H1 (cell line): Measurements from ENCODE around the gene RHOC. TPM values are rescaled to one million over a fixed set of nuclear protein-coding genes. Genes with fewer than 3 reads are reported as not detected.

Experiments used
- polyA plus RNA-seq, 7 experiments: library from polyadenylated mRNA; depleted of rRNA in 3 of 7; stranded (reverse) in 5 of 7; unstranded in 2 of 7; fragments of >200 nt in 5 of 7; fragments of 200-250 nt in 2 of 7; gene quantifications; 1 replicate in 5 of 7; 2 replicates in 1 of 7; 4 replicates in 1 of 7; pipeline versions ENCODE4 v1.2.1 to v1.2.3, GENCODE V29; 2011 to 2013; ENCODE audit warnings: missing spikeins in 2 of 7, mixed read lengths in 2 of 7
- total RNA-seq: library from RNA; stranded (reverse); fragmentation: NEBNext Ultra II Directional; extraction: Animal tissue kit (Norgen Biotek cat#: 25700); gene quantifications from 2 replicates; pipeline ENCODE4 v1.2.1, GENCODE V29; 2021

RHOC gene
- total and polyA plus RNA-seq, 2 of the 8 experiments (the other 6 are each of a cell fraction or from before 2014, with no cell fraction given): 53.6 to 97.5 TPM

Other genes starting within 250 kb of the RHOC start
- gene WNT2B, start 198.2 kb downstream of the RHOC start, total RNA-seq: 0.90 and 2.0 TPM in 2 replicates
- gene WNT2B, start 198.2 kb downstream of the RHOC start, polyA plus RNA-seq (2011; rRNA removed): 0.33 and 0.60 TPM in 2 replicates
- gene ST7L, start 88.0 kb downstream of the RHOC start, total RNA-seq: 16.2 and 18.1 TPM in 2 replicates
- 9.6 and 10.5 TPM in 2 replicates for gene ST7L, start 88.0 kb downstream of the RHOC start, polyA plus RNA-seq (2011; rRNA removed)
- gene CAPZA1, start 87.3 kb downstream of the RHOC start, total RNA-seq: 107 and 114 TPM in 2 replicates
- gene CAPZA1, start 87.3 kb downstream of the RHOC start, polyA plus RNA-seq (2011; rRNA removed): 23.3 and 48.9 TPM in 2 replicates
- gene MOV10, start 32.5 kb downstream of the RHOC start, total RNA-seq: 105 and 109 TPM in 2 replicates
- 57.3 and 83.7 TPM in 2 replicates for gene MOV10, start 32.5 kb downstream of the RHOC start, polyA plus RNA-seq (2011; rRNA removed)
- 17.5 and 19.4 TPM in 2 replicates for gene PPM1J, start 8.2 kb upstream of the RHOC start, total RNA-seq
- 31.6 and 45.4 TPM in 2 replicates for gene PPM1J, start 8.2 kb upstream of the RHOC start, polyA plus RNA-seq (2011; rRNA removed)
- 435 and 442 TPM in 2 replicates for gene SLC16A1, start 249.1 kb upstream of the RHOC start, total RNA-seq
- gene SLC16A1, start 249.1 kb upstream of the RHOC start, polyA plus RNA-seq (2011; rRNA removed): 508 and 545 TPM in 2 replicates